A673 (cell line): ENCODE results near the gene COG8.

ENCODE experiments used
- EZH2 ChIP-seq: fragments of 200-600 bp; sonication (generic); IDR thresholded peaks from 2 replicates; pipeline ENCODE4 v1.6.1; 2017; ENCODE audit warnings: borderline replicate concordance, low read depth, mild to moderate bottlenecking, mixed read lengths, antibody characterized with exemption, low read length; ENCODE audit not compliant: poor library complexity, severe bottlenecking
- TF ChIP-seq, protein P1 (sequence below): fragments of 300-800, 200-600 bp; sonication (generic); conservative IDR thresholded peaks from 2 replicates; pipeline ENCODE4 v1.5.1; 2017; ENCODE audit warnings: low read depth, mild to moderate bottlenecking, antibody characterized with exemption, low read length, moderate library complexity, mixed read lengths

GRCh38 chr16:69309316-69309715 lies 30.0 kb downstream of the COG8 start:
- TF ChIP-seq, protein P1, sequence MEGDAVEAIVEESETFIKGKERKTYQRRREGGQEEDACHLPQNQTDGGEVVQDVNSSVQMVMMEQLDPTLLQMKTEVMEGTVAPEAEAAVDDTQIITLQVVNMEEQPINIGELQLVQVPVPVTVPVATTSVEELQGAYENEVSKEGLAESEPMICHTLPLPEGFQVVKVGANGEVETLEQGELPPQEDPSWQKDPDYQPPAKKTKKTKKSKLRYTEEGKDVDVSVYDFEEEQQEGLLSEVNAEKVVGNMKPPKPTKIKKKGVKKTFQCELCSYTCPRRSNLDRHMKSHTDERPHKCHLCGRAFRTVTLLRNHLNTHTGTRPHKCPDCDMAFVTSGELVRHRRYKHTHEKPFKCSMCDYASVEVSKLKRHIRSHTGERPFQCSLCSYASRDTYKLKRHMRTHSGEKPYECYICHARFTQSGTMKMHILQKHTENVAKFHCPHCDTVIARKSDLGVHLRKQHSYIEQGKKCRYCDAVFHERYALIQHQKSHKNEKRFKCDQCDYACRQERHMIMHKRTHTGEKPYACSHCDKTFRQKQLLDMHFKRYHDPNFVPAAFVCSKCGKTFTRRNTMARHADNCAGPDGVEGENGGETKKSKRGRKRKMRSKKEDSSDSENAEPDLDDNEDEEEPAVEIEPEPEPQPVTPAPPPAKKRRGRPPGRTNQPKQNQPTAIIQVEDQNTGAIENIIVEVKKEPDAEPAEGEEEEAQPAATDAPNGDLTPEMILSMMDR, result no peak
- TF ChIP-seq EZH2, result no peak
